A549 (cell line): ENCODE measurements around the gene GLB1L2.

Experiments used
- EP300 ChIP-seq, 2 experiments: fragments of >200 bp; sonication (Bioruptor Twin); formaldehyde crosslinking; IDR thresholded peaks; 2 replicates in 1 of 2; 3 replicates in 1 of 2; pipeline ENCODE4 v1.6.1; 2016 to 2017
- MAZ ChIP-seq: fragments of 150-350 bp; IDR thresholded peaks from 2 replicates; pipeline ENCODE4 v1.6.1; 2014; ENCODE audit warnings: antibody characterized with exemption, low read depth, low read length, borderline replicate concordance
- POLR2A ChIP-seq: IDR thresholded peaks from 2 replicates; pipeline ENCODE4 v1.6.1; 2012; ENCODE audit warnings: mild to moderate bottlenecking, low read length
- RAD21 ChIP-seq, 2 experiments: fragments of >200 bp in 1 of 2; sonication (Bioruptor Twin) in 1 of 2; formaldehyde crosslinking in 1 of 2; IDR thresholded peaks in 1 of 2; conservative IDR thresholded peaks in 1 of 2; 2 replicates in 1 of 2; 3 replicates in 1 of 2; pipeline ENCODE4 v1.6.1; 2012 to 2018; ENCODE audit warnings: inconsistent platforms in 1 of 2
- TF ChIP-seq, protein P1 (sequence below): fragments of 250-450 bp; sonication (Bioruptor Pico); IDR thresholded peaks from 2 replicates; pipeline ENCODE4 v1.5.0; 2021; ENCODE audit warnings: mild to moderate bottlenecking, moderate library complexity, borderline replicate concordance
- TF ChIP-seq, protein P2 (sequence below): IDR thresholded peaks from 2 replicates; pipeline ENCODE4 v1.6.1; 2012
- TF ChIP-seq, protein P3 (sequence below): fragments of 200-600 bp; sonication (generic); IDR thresholded peaks from 2 replicates; pipeline ENCODE4 v1.6.1; 2016; ENCODE audit warnings: antibody characterized with exemption, mild to moderate bottlenecking, moderate library complexity
- TF ChIP-seq, protein P4 (sequence below): fragments of >200 bp; sonication (Bioruptor Twin); formaldehyde crosslinking; IDR thresholded peaks from 3 replicates; pipeline ENCODE4 v1.5.1; 2016
- TF ChIP-seq, protein P5 (sequence below): IDR thresholded peaks from 2 replicates; pipeline ENCODE4 v1.6.1; 2012; ENCODE audit warnings: low read depth, borderline replicate concordance
- TF ChIP-seq, protein P6 (sequence below): IDR thresholded peaks from 2 replicates; pipeline ENCODE4 v1.6.1; 2012

DNA sequence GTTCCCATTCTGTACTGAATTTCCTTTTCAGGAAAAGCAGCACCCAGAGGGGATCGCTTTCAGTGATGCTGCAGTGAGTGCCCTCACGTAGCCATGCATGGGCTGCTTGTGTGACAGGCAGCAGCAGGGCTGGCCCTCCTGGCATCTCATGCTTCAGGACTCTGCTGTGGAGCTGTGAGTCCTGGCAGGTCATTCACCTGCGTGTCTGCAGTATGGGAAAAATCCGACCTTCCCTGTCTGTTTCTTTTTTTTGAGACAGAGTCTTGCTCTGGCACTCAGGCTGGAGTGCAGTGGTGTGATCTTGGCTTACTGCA, 13.4 kb downstream of the GLB1L2 start:
- TF ChIP-seq EP300 (IDR thresholded peaks at IDR 0.05) (no peak), RAD21 (conservative IDR thresholded peaks at IDR 0.05 in 1 of 2, IDR thresholded peaks at IDR 0.05 in 1 of 2) (no peak), POLR2A (no peak), MAZ (no peak)
- TF ChIP-seq, protein P1, sequence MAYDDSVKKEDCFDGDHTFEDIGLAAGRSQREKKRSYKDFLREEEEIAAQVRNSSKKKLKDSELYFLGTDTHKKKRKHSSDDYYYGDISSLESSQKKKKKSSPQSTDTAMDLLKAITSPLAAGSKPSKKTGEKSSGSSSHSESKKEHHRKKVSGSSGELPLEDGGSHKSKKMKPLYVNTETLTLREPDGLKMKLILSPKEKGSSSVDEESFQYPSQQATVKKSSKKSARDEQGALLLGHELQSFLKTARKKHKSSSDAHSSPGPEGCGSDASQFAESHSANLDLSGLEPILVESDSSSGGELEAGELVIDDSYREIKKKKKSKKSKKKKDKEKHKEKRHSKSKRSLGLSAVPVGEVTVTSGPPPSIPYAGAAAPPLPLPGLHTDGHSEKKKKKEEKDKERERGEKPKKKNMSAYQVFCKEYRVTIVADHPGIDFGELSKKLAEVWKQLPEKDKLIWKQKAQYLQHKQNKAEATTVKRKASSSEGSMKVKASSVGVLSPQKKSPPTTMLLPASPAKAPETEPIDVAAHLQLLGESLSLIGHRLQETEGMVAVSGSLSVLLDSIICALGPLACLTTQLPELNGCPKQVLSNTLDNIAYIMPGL (CRISPR knock-in tag), result no peak
- TF ChIP-seq, protein P2, sequence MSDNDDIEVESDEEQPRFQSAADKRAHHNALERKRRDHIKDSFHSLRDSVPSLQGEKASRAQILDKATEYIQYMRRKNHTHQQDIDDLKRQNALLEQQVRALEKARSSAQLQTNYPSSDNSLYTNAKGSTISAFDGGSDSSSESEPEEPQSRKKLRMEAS, result no peak
- TF ChIP-seq, protein P3, sequence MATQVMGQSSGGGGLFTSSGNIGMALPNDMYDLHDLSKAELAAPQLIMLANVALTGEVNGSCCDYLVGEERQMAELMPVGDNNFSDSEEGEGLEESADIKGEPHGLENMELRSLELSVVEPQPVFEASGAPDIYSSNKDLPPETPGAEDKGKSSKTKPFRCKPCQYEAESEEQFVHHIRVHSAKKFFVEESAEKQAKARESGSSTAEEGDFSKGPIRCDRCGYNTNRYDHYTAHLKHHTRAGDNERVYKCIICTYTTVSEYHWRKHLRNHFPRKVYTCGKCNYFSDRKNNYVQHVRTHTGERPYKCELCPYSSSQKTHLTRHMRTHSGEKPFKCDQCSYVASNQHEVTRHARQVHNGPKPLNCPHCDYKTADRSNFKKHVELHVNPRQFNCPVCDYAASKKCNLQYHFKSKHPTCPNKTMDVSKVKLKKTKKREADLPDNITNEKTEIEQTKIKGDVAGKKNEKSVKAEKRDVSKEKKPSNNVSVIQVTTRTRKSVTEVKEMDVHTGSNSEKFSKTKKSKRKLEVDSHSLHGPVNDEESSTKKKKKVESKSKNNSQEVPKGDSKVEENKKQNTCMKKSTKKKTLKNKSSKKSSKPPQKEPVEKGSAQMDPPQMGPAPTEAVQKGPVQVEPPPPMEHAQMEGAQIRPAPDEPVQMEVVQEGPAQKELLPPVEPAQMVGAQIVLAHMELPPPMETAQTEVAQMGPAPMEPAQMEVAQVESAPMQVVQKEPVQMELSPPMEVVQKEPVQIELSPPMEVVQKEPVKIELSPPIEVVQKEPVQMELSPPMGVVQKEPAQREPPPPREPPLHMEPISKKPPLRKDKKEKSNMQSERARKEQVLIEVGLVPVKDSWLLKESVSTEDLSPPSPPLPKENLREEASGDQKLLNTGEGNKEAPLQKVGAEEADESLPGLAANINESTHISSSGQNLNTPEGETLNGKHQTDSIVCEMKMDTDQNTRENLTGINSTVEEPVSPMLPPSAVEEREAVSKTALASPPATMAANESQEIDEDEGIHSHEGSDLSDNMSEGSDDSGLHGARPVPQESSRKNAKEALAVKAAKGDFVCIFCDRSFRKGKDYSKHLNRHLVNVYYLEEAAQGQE, result no peak
- TF ChIP-seq, protein P4, sequence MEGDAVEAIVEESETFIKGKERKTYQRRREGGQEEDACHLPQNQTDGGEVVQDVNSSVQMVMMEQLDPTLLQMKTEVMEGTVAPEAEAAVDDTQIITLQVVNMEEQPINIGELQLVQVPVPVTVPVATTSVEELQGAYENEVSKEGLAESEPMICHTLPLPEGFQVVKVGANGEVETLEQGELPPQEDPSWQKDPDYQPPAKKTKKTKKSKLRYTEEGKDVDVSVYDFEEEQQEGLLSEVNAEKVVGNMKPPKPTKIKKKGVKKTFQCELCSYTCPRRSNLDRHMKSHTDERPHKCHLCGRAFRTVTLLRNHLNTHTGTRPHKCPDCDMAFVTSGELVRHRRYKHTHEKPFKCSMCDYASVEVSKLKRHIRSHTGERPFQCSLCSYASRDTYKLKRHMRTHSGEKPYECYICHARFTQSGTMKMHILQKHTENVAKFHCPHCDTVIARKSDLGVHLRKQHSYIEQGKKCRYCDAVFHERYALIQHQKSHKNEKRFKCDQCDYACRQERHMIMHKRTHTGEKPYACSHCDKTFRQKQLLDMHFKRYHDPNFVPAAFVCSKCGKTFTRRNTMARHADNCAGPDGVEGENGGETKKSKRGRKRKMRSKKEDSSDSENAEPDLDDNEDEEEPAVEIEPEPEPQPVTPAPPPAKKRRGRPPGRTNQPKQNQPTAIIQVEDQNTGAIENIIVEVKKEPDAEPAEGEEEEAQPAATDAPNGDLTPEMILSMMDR, result no peak
- TF ChIP-seq, protein P5, sequence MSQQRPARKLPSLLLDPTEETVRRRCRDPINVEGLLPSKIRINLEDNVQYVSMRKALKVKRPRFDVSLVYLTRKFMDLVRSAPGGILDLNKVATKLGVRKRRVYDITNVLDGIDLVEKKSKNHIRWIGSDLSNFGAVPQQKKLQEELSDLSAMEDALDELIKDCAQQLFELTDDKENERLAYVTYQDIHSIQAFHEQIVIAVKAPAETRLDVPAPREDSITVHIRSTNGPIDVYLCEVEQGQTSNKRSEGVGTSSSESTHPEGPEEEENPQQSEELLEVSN, result no peak
- TF ChIP-seq, protein P6, sequence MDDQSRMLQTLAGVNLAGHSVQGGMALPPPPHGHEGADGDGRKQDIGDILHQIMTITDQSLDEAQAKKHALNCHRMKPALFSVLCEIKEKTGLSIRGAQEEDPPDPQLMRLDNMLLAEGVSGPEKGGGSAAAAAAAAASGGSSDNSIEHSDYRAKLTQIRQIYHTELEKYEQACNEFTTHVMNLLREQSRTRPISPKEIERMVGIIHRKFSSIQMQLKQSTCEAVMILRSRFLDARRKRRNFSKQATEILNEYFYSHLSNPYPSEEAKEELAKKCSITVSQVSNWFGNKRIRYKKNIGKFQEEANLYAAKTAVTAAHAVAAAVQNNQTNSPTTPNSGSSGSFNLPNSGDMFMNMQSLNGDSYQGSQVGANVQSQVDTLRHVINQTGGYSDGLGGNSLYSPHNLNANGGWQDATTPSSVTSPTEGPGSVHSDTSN, result no peak
